Measurements from ENCODE around the gene DNAH6.

Gene DNAH6

DNA sequence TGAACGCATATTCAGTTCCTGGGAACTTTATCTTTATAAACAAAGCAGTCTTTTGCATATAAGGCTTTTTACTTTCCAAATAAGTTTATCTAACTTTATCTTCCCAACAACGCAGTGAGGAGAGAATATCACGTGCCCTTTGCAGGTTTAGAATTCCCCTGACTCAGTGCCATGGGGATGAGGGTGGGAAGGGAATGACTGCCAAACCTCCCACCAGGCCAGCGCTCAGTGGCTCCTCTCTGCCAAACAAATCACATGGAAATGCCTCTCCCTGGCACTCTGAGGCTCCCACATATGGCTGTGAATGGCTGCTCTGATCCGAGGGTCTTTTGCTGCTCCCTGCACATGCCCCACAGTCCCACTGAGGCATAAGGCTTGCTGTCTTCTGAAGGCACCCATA, 158.3 kb downstream of the DNAH6 start:
- 0 out of 2 replicates have a peak, but pooled peaks cover 7% of the 10 kb centered on the region for H3K27me3 ChIP-seq (ENCODE audit: insufficient read depth, low read length)
- no peaks in the 10 kb centered on the region for H4K20me1 ChIP-seq (ENCODE audit: insufficient read depth, low read length)
- H3K4me1 ChIP-seq (ENCODE audit: insufficient read depth, low read length, severe bottlenecking), result no peaks in the 10 kb centered on the region
- H3K4me2 ChIP-seq (ENCODE audit: low read length), result no peak overlapping the region
- H3K79me2 ChIP-seq (ENCODE audit: insufficient read depth, low read length), result no peaks in the 10 kb centered on the region
- no peaks in the 10 kb centered on the region for H3K36me3 ChIP-seq (ENCODE audit: insufficient read depth, low read length)
- H3K9ac ChIP-seq (ENCODE audit: low read length), result no peak overlapping the region
- H2AFZ ChIP-seq (ENCODE audit: low read length), result no peak overlapping the region
- no peak overlapping the region for H3K27ac ChIP-seq (ENCODE audit: low read depth, low read length, poor library complexity, severe bottlenecking)
- no peaks in the 10 kb centered on the region for H3F3A ChIP-seq (ENCODE audit: insufficient read depth, low read length)
- no peaks in the 10 kb centered on the region for H3K9me3 ChIP-seq (ENCODE audit: low read length)
- no peak for TF ChIP-seq EZH2 (IDR thresholded peaks at IDR 0.05; ENCODE audit: borderline replicate concordance, low read length)
- TF ChIP-seq, protein P1, sequence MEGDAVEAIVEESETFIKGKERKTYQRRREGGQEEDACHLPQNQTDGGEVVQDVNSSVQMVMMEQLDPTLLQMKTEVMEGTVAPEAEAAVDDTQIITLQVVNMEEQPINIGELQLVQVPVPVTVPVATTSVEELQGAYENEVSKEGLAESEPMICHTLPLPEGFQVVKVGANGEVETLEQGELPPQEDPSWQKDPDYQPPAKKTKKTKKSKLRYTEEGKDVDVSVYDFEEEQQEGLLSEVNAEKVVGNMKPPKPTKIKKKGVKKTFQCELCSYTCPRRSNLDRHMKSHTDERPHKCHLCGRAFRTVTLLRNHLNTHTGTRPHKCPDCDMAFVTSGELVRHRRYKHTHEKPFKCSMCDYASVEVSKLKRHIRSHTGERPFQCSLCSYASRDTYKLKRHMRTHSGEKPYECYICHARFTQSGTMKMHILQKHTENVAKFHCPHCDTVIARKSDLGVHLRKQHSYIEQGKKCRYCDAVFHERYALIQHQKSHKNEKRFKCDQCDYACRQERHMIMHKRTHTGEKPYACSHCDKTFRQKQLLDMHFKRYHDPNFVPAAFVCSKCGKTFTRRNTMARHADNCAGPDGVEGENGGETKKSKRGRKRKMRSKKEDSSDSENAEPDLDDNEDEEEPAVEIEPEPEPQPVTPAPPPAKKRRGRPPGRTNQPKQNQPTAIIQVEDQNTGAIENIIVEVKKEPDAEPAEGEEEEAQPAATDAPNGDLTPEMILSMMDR (IDR thresholded peaks at IDR 0.05; ENCODE audit: low read length), result no peak
- H3K4me3 ChIP-seq (ENCODE audit: low read depth, low read length, poor library complexity, severe bottlenecking), result no peak overlapping the region
- no peaks in the 10 kb centered on the region for H3K9me2 ChIP-seq (ENCODE audit: low read depth, low read length)

DNA sequence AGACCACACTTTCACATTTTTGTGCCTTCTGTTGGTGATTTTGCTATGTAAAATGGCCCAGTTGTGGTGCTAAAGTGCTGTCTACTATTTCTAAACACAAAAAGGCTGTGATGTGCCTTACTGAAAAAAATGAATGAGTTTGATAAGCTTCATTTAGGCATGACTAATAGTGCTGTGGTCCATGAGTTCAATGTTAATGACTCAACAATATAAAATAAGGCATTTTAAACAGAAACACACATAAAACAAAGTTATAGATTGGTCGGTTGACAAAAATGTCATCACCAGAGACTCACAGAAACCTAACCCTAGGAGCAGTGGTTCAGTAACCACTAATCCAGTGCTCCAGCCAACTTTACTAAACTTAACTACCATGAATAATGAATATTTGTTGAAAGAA, 160.0 kb downstream of the DNAH6 start:
- Histone ChIP-seq H2AFZ (ENCODE audit: low read length) (no peak overlapping the region), H3K9me2 (ENCODE audit: low read depth, low read length) (no peaks in the 10 kb centered on the region), H3K36me3 (ENCODE audit: insufficient read depth, low read length) (no peaks in the 10 kb centered on the region), H3K4me2 (ENCODE audit: low read length) (no peak overlapping the region), H3K4me1 (ENCODE audit: insufficient read depth, low read length, severe bottlenecking) (no peaks in the 10 kb centered on the region), H3K27me3 (ENCODE audit: insufficient read depth, low read length) (0 out of 2 replicates have a peak, but pooled peaks cover 7% of the 10 kb centered on the region), H3K9me3 (ENCODE audit: low read length) (no peaks in the 10 kb centered on the region), H3K27ac (ENCODE audit: low read depth, low read length, poor library complexity, severe bottlenecking) (no peak overlapping the region), H4K20me1 (ENCODE audit: insufficient read depth, low read length) (no peaks in the 10 kb centered on the region), H3F3A (ENCODE audit: insufficient read depth, low read length) (no peaks in the 10 kb centered on the region), H3K4me3 (ENCODE audit: low read depth, low read length, poor library complexity, severe bottlenecking) (no peak overlapping the region), H3K9ac (ENCODE audit: low read length) (no peak overlapping the region), H3K79me2 (ENCODE audit: insufficient read depth, low read length) (no peaks in the 10 kb centered on the region)
- no peak for TF ChIP-seq EZH2 (IDR thresholded peaks at IDR 0.05; ENCODE audit: borderline replicate concordance, low read length)
- TF ChIP-seq, protein P1 (IDR thresholded peaks at IDR 0.05; ENCODE audit: low read length), result no peak

DNA sequence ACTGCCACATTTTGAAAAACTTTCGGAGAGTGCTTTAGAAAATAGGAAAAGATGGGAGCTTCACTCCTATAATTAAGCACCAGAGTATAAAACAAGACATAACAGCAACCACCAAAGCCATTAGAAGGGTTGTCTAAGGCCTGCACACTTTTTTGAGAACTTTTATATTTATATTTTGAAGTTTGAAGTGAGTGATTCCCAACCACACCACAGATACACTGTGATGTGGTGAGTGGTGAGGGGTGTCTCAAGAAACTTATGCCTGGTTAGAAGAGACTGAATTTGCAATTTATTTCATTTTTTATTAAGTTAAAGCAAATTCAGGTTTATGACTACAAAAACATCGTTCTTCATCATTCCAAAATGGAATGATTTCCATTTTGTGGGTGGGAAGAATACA, 161.9 kb downstream of the DNAH6 start:
- Histone ChIP-seq H3K4me1 (ENCODE audit: insufficient read depth, low read length, severe bottlenecking) (no peaks in the 10 kb centered on the region), H2AFZ (ENCODE audit: low read length) (no peak overlapping the region), H3K27me3 (ENCODE audit: insufficient read depth, low read length) (0 out of 2 replicates have a peak, but pooled peaks cover under 1% of the 10 kb centered on the region), H4K20me1 (ENCODE audit: insufficient read depth, low read length) (no peaks in the 10 kb centered on the region), H3F3A (ENCODE audit: insufficient read depth, low read length) (no peaks in the 10 kb centered on the region), H3K4me2 (ENCODE audit: low read length) (no peak overlapping the region), H3K27ac (ENCODE audit: low read depth, low read length, poor library complexity, severe bottlenecking) (no peak overlapping the region), H3K36me3 (ENCODE audit: insufficient read depth, low read length) (no peaks in the 10 kb centered on the region), H3K79me2 (ENCODE audit: insufficient read depth, low read length) (no peaks in the 10 kb centered on the region), H3K4me3 (ENCODE audit: low read depth, low read length, poor library complexity, severe bottlenecking) (no peak overlapping the region), H3K9me2 (ENCODE audit: low read depth, low read length) (no peaks in the 10 kb centered on the region), H3K9me3 (ENCODE audit: low read length) (no peaks in the 10 kb centered on the region), H3K9ac (ENCODE audit: low read length) (no peak overlapping the region)
- no peak for TF ChIP-seq EZH2 (IDR thresholded peaks at IDR 0.05; ENCODE audit: borderline replicate concordance, low read length)
- TF ChIP-seq, protein P1 (IDR thresholded peaks at IDR 0.05; ENCODE audit: low read length), result no peak
